T-helper 17 cell (primary cell): Measurements from ENCODE around the gene TRIM2. TPM values are rescaled to one million over a fixed set of nuclear protein-coding genes. Genes with fewer than 3 reads are reported as not detected.
"Not testable (repeated sequence)": the region's sequence is repeated elsewhere in the genome, so short reads cannot be mapped to it uniquely, and the experiment has no call there.

ENCODE experiments used
- ATAC-seq: fragments of 150-1000 bp; cut with Tn5 transposase; 2 replicates; pipeline ENCODE4 v1.10.0; 2021; ENCODE audit warnings: mild to moderate bottlenecking, moderate library complexity
- DNase-seq, 3 donors: peaks; one replicate each; pipeline versions ENCODE4 v3.0.0 to v3.0.0-alpha.2; 2020 to 2021
- H3K9me3 ChIP-seq: one replicate; pipeline ENCODE4 v1.7.0; 2013; ENCODE audit warnings: low read length, mild to moderate bottlenecking; ENCODE audit not compliant: control insufficient read depth, poor library complexity, severe bottlenecking
- H3K27ac Mint-ChIP-seq: one replicate; pipeline ENCODE4 v1.8.0; 2022; ENCODE audit warnings: mild to moderate bottlenecking, moderate library complexity, mixed read lengths
- H3K27me3 Mint-ChIP-seq: one replicate; pipeline ENCODE4 v1.8.0; 2022; ENCODE audit warnings: mixed read lengths
- H3K36me3 Mint-ChIP-seq: one replicate; pipeline ENCODE4 v1.8.0; 2022; ENCODE audit warnings: low read depth, mixed read lengths
- H3K4me1 Mint-ChIP-seq: one replicate; pipeline ENCODE4 v1.8.0; 2022; ENCODE audit warnings: mild to moderate bottlenecking, mixed read lengths
- H3K4me3 Mint-ChIP-seq: one replicate; pipeline ENCODE4 v1.8.0; 2022; ENCODE audit warnings: mild to moderate bottlenecking, moderate library complexity, mixed read lengths
- total RNA-seq, 4 donors: library from RNA in 2 of 4; stranded (reverse) in 2 of 4; gene quantifications; one replicate each; pipeline ENCODE4 v1.2.3 and lab custom pipeline; 2022 to 2026

Gene TRIM2
- total RNA-seq (1 to 10 TPM; 4.3 to 9.5 TPM), total RNA-seq (lab: John Stamatoyannopoulos, UW) (16.8 reads per million in 2 donors)

GRCh38 chr4:153204247-153204671 is at the start of gene TRIM2:
TRIM2 (plus strand) TSS chr4:153204443; CDS start chr4:153204531, 88 bp downstream.
- no peaks in the 10 kb centered on the region for H3K9me3 ChIP-seq
- DNase-seq (no peak), ATAC-seq (no peak)
- H3K4me3 Mint-ChIP-seq, result peak within 1 kb of the TSS; percentile 82
- H3K4me1 Mint-ChIP-seq, result peaks cover 20% of the 10 kb centered on the region
- H3K27ac Mint-ChIP-seq, result peak within 1 kb of the TSS; percentile 63
- no peaks in the 10 kb centered on the region for H3K36me3 Mint-ChIP-seq
- H3K27me3 Mint-ChIP-seq, result no peaks in the 10 kb centered on the region

- Mint-ChIP-seq H3K4me1 (peaks cover 30% of the 10 kb centered on the region), H3K27ac (peak overlapping the region; percentile 94), H3K4me3 (no peak overlapping the region), H3K36me3 (no peaks in the 10 kb centered on the region), H3K27me3 (no peaks in the 10 kb centered on the region)
- DNase-seq (no peak), ATAC-seq (no peak)
- H3K9me3 ChIP-seq, result no peaks in the 10 kb centered on the region
These were observed 48.6 kb upstream of the TRIM2 start for GRCh38 chr4:153155686-153156085.

GRCh38 chr4:153156263-153156662 is 48.0 kb upstream of the TRIM2 start:
- H3K9me3 ChIP-seq, result no peaks in the 10 kb centered on the region
- DNase-seq, result peak in 1 of 3 donors; percentile 11
- peaks cover 30% of the 10 kb centered on the region for H3K4me1 Mint-ChIP-seq
- H3K4me3 Mint-ChIP-seq, result no peak overlapping the region
- peak overlapping the region; percentile 94 for H3K27ac Mint-ChIP-seq
- H3K27me3 Mint-ChIP-seq, result no peaks in the 10 kb centered on the region
- H3K36me3 Mint-ChIP-seq, result no peaks in the 10 kb centered on the region
- ATAC-seq, result no peak

- Mint-ChIP-seq H3K27ac (peak overlapping the region; percentile 94), H3K4me1 (peaks cover 30% of the 10 kb centered on the region), H3K36me3 (no peaks in the 10 kb centered on the region), H3K4me3 (no peak overlapping the region), H3K27me3 (no peaks in the 10 kb centered on the region)
- ATAC-seq, result no peak
- no peak for DNase-seq
- no peaks in the 10 kb centered on the region for H3K9me3 ChIP-seq
These were observed 47.5 kb upstream of the TRIM2 start for GRCh38 chr4:153156721-153157120.

GRCh38 chr4:153159016-153159415 is 45.2 kb upstream of the TRIM2 start:
- Mint-ChIP-seq H3K36me3 (no peaks in the 10 kb centered on the region), H3K27ac (peak overlapping the region; percentile 39), H3K4me3 (no peak overlapping the region), H3K27me3 (no peaks in the 10 kb centered on the region), H3K4me1 (peaks cover 15% of the 10 kb centered on the region)
- DNase-seq (no peak), ATAC-seq (peak; percentile 59)
- no peaks in the 10 kb centered on the region for H3K9me3 ChIP-seq

- peaks cover 14% of the 10 kb centered on the region for H3K4me1 Mint-ChIP-seq
- H3K4me3 Mint-ChIP-seq, result no peak overlapping the region
- H3K36me3 Mint-ChIP-seq, result no peaks in the 10 kb centered on the region
- no peaks in the 10 kb centered on the region for H3K27me3 Mint-ChIP-seq
- no peak for ATAC-seq
- H3K27ac Mint-ChIP-seq, result no peak overlapping the region
- H3K9me3 ChIP-seq, result no peaks in the 10 kb centered on the region
- DNase-seq, result no peak
These were observed 44.5 kb upstream of the TRIM2 start for GRCh38 chr4:153159728-153160221.

GRCh38 chr4:153160821-153161220 is 43.4 kb upstream of the TRIM2 start:
- Mint-ChIP-seq H3K27me3 (no peaks in the 10 kb centered on the region), H3K27ac (no peak overlapping the region)

GRCh38 chr4:153161226-153161963 is 42.8 kb upstream of the TRIM2 start:
- Mint-ChIP-seq H3K4me3 (no peak overlapping the region), H3K27me3 (no peaks in the 10 kb centered on the region), H3K36me3 (no peaks in the 10 kb centered on the region), H3K4me1 (peaks cover 6% of the 10 kb centered on the region), H3K27ac (no peak overlapping the region)
- DNase-seq, result no peak
- no peaks in the 10 kb centered on the region for H3K9me3 ChIP-seq
- no peak for ATAC-seq

More at GRCh38 chr4:153160821-153161220, 43.4 kb upstream of the TRIM2 start:
- ATAC-seq (no peak), DNase-seq (no peak)
- H3K4me3 Mint-ChIP-seq, result no peak overlapping the region
- no peaks in the 10 kb centered on the region for H3K36me3 Mint-ChIP-seq
- peaks cover 10% of the 10 kb centered on the region for H3K4me1 Mint-ChIP-seq
- no peaks in the 10 kb centered on the region for H3K9me3 ChIP-seq

- H3K27me3 Mint-ChIP-seq, result peaks cover 16% of the 10 kb centered on the region
- H3K4me1 Mint-ChIP-seq, H3K36me3 Mint-ChIP-seq, ATAC-seq, H3K4me3 Mint-ChIP-seq, H3K9me3 ChIP-seq, DNase-seq, H3K27ac Mint-ChIP-seq: not testable (repeated sequence)
These were observed 39.0 kb upstream of the TRIM2 start for GRCh38 chr4:153165236-153165635.

GRCh38 chr4:153166716-153167501 is 37.3 kb upstream of the TRIM2 start:
- no peak overlapping the region for H3K4me3 Mint-ChIP-seq
- no peak overlapping the region for H3K27ac Mint-ChIP-seq
- DNase-seq (no peak), ATAC-seq (no peak)
- H3K9me3 ChIP-seq, result no peaks in the 10 kb centered on the region
- H3K4me1 Mint-ChIP-seq, result no peaks in the 10 kb centered on the region
- H3K27me3 Mint-ChIP-seq, result peaks cover 16% of the 10 kb centered on the region
- H3K36me3 Mint-ChIP-seq, result no peaks in the 10 kb centered on the region

- Mint-ChIP-seq H3K4me3 (no peak overlapping the region), H3K4me1 (peaks cover 2% of the 10 kb centered on the region), H3K36me3 (no peaks in the 10 kb centered on the region), H3K27me3 (peaks cover 16% of the 10 kb centered on the region), H3K27ac (no peak overlapping the region)
- no peak for ATAC-seq
- DNase-seq, result no peak
- H3K9me3 ChIP-seq, result no peaks in the 10 kb centered on the region
These were observed 34.5 kb upstream of the TRIM2 start for GRCh38 chr4:153169776-153170175.

- H3K27me3 Mint-ChIP-seq, result peaks cover 16% of the 10 kb centered on the region
- DNase-seq (no peak), ATAC-seq (no peak)
- H3K4me3 Mint-ChIP-seq, result no peak overlapping the region
- peaks cover 2% of the 10 kb centered on the region for H3K4me1 Mint-ChIP-seq
- no peak overlapping the region for H3K27ac Mint-ChIP-seq
- H3K36me3 Mint-ChIP-seq, result no peaks in the 10 kb centered on the region
- H3K9me3 ChIP-seq, result no peaks in the 10 kb centered on the region
These were observed 33.8 kb upstream of the TRIM2 start for GRCh38 chr4:153170407-153170806.

GRCh38 chr4:153174821-153175567 is 29.2 kb upstream of the TRIM2 start:
- Mint-ChIP-seq H3K4me1 (peaks cover 4% of the 10 kb centered on the region), H3K27ac (no peak overlapping the region), H3K4me3 (no peak overlapping the region), H3K36me3 (no peaks in the 10 kb centered on the region), H3K27me3 (no peaks in the 10 kb centered on the region)
- ATAC-seq (no peak), DNase-seq (no peak)
- H3K9me3 ChIP-seq, result no peaks in the 10 kb centered on the region
